GM10847 (cell line): ENCODE measurements around the gene DUSP6.

Source experiments
- POLR2A ChIP-seq: IDR thresholded peaks from 2 replicates; pipeline ENCODE4 v1.6.1; 2011; ENCODE audit not compliant: insufficient read length; ENCODE audit errors: extremely low read depth

Gene DUSP6

DNA sequence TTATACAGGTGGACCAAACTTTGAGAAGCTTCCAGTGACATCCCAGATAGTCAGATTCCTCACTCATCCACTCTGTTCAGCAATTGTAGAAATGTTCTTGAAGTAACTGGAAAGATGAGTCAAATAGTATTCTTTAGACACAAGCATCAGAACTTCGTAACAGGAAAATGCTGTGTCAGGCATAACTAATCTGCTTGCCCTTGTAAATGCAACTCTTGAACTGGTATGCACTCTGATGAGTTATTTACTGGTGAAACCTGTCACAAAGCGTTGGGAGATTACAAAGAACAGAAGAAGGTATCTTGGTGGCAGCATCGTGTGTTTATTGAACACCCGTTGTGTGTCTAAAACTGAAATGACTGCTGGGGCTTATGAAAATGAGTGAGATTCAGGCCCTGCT, 10.8 kb upstream of the DUSP6 start:
- TF ChIP-seq POLR2A, result no peak

DNA sequence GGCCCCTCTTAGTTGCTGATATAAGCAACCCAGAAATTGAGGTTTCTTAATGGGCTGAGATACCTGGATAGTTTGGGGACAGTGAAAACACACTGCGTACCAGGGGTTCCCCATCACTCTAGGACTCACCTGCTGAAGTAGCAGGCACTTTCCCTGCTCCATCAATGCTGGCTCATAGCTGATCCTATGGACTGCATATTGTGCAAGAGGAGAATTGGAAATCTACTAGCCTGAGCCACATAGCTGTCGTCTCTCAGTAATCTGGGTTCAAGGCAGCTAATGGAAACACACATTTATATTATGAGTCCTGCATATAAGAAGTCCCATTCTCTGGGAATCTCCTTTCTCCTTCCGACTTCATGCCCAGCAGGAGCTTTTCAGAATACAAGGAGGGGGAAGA, 7.3 kb upstream of the DUSP6 start:
- no peak for TF ChIP-seq POLR2A

- TF ChIP-seq POLR2A, result no peak
Measured at GRCh38 chr12:89358805-89359204, 6.5 kb upstream of the DUSP6 start.

GRCh38 chr12:89357297-89357730, 5.0 kb upstream of the DUSP6 start:
- no peak for TF ChIP-seq POLR2A

DNA sequence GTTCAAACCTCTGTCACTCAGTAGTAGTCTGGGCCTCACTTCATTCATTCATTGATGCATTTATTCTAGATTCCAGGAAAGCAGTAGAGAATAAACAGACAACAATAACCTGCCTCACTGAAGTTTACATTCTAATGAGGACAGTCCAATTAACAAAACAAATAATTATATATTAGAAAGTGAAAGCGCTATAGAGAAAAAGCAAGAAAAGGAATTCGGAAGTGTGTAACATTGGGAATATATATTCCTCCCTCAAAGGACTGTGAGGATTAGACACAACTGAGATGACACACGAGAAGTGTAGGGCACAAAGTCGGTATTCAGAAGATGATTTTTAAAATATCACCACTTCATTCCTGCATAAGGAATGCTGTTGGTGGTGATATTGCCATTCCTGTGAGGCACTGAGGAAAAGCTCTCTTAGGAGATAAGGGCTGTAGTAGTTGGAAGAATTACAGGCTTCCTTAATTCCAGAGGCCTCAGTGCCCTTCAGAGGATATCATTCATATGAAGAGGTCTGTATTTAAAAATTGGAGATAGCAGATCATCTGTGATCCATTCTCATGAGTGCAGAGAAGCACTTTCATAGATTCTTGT, 3.9 kb upstream of the DUSP6 start:
- TF ChIP-seq POLR2A, result no peak

GRCh38 chr12:89355243-89356068, 3.2 kb upstream of the DUSP6 start:
- TF ChIP-seq POLR2A, result no peak

DNA sequence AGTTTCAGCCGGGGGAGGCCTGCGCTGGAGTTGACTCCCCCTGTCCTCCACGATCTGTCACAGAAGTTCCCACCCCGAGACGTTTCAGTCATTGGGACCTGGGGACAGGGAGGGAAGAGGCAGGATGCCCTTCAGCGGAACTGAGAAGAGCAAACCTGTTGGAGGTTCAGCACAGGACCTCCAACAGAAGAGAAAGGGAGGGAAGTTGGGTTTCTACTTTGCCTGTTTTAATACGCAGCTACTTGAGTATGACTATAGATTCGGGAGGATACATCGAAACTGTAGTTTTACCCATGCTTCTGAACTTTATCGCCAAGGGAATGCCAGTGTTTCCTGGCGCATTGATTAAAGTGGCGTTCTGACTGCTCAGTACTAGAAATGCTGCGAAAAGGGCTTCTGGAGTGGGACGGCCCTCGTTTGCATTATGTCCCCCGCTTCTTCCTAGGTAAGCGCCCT, 2.3 kb upstream of the DUSP6 start:
- TF ChIP-seq POLR2A, result no peak

DNA sequence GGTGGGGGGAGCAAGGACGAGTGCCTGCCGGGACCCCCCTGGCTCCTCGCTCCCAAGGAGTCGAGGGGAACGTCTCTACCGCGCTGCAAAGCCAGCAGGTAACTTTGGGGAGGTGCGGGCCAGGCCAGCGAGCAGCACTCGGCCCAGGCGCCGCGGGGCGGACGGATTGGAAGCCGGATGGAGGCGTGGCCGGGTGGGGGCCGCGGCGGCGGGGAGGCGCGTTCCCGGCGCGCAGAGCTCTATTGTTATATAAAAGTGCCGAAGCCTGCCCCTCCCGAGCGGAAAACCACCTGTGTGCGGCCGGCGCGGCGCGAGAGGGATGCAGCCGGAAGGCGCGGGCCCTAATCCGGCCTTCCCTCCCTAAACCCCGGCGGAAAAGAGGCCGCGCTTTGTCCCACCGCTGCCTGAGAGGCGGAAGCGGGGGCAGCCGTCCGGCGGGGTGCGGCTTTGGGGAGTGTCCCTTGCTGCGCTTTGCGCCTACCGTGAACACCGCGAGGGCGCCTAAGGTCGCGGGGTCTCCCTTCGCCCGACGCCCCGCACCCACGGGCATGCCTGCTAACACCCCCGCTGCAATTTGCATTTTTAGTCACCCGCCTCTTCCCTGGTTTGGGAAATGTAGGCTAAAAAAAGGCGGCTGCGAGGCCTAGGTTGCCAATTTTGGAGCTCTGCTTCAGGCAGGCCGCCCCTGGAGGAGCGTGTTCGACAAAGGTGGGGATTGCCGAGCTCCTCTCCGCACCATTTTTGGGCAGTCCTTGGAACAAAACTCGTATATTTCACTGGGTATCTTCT, 1.7 kb upstream of the DUSP6 start:
- no peak for TF ChIP-seq POLR2A

DNA sequence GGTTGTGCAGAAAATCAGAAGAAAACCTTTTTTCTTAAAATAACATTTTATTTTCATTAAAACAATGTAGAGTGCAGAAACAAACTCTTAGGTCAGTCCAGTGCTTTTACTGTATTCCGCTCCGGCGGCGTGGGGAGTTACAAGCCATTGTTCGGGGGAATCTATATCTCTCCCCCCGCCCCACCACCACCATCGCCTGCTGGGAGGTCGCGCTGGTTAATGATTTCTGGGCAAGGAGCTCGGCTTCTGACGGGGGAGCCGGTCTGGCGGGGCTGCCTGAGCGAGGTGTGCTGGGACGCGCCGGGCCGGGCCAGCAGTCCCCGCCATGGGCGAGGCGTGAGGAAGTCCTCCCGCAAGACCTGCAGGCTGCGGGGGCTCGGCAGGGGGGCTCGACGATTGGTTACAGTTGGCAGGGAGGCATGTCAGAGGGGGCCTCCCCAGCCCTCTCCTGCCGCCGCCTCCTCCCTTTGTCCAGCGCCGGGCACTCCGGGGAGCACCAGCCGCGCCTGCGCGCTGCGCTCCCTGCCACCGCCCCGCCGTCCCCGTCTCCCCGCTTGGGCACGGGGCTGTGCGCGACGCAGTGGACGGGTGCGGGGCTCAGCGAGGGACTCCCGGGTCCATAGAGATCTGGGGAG, 1.0 kb upstream of the DUSP6 start:
- no peak for TF ChIP-seq POLR2A

DNA sequence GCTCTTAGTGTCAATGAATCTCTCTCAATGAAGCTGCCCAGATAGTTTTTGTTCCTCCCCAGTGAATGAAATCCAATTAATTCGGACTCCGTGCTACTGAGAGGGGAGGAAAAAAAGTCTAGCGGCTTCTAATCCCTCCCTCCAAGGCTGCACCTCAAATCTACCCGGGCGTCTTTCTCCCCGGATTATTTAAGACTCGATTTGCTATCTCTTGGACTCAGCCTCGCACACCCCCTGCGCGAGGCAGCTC, 134 bp downstream of the DUSP6 start:
- no peak for TF ChIP-seq POLR2A

GRCh38 chr12:89351489-89352241, 636 bp downstream of the DUSP6 start:
- TF ChIP-seq POLR2A, result no peak

- TF ChIP-seq POLR2A, result no peak
Measured at GRCh38 chr12:89350630-89351488, 1.4 kb downstream of the DUSP6 start.

GRCh38 chr12:89350260-89350629, 2.1 kb downstream of the DUSP6 start:
- no peak for TF ChIP-seq POLR2A

GRCh38 chr12:89349814-89350213, 2.5 kb downstream of the DUSP6 start:
- TF ChIP-seq POLR2A, result no peak
